Right cardiac atrium (tissue), 5 donors: Measurements from ENCODE around the gene ABO. TPM values are rescaled to one million over a fixed set of nuclear protein-coding genes. Genes with fewer than 3 reads are reported as not detected.
"Not testable (repeated sequence)": the region's sequence is repeated elsewhere in the genome, so short reads cannot be mapped to it uniquely, and the experiment has no call there.

Source experiments
- ATAC-seq, 2 donors: fragments of 200-7000 bp; cut with Tn5 transposase; one replicate each; pipeline versions ENCODE4 v1.8.0 to v1.9.1; 2020; ENCODE audit warnings: moderate library complexity in 2 of 2, mild to moderate bottlenecking in 1 of 2
- DNase-seq, 3 donors: peaks; one replicate each; pipeline ENCODE4 v3.0.0-alpha.2; 2020
- H3K27ac ChIP-seq: one replicate; pipeline ENCODE4 v1.5.1; 2013; ENCODE audit warnings: mild to moderate bottlenecking, low read length, control low read depth, moderate library complexity
- H3K27me3 ChIP-seq: one replicate; pipeline ENCODE4 v1.6.1; 2013; ENCODE audit not compliant: control insufficient read depth, insufficient read depth
- H3K4me1 ChIP-seq: one replicate; pipeline ENCODE4 v1.6.1; 2013; ENCODE audit warnings: low read length; ENCODE audit not compliant: control insufficient read depth, insufficient read depth
- H3K4me3 ChIP-seq: one replicate; pipeline ENCODE4 v1.5.1; 2013; ENCODE audit warnings: low read length, control low read depth
- H3K9me3 ChIP-seq: one replicate; pipeline ENCODE4 v1.6.1; 2013; ENCODE audit warnings: low read length; ENCODE audit not compliant: control insufficient read depth
- WGBS: extraction: QIAGEN DNeasy Blood & Tissue Kit; methylation state at CpG from one replicate; pipeline ENCODE4 v1.1.7; 2013; 5-methylcytosine and 5-hydroxymethylcytosine counted together
- intact Hi-C, 4 donors: fragments of 100-400 bp; cut with DNase I; formaldehyde crosslinking; loops; one replicate each; pipeline versions ENCODE4 v1.11.0 to v1.14.0; 2022 to 2023
- long read RNA-seq, 4 donors: library from polyadenylated mRNA; unstranded; transcript quantifications; one replicate each; pipeline ENCODE4 v2.0.0, GENCODE V29; 2020 to 2021
- polyA plus RNA-seq: library from polyadenylated mRNA; stranded (reverse); fragments of 200-250 nt; gene quantifications from one replicate; pipeline ENCODE4 v1.2.3, GENCODE V29; 2013
- total RNA-seq, 4 donors: library from RNA; stranded (reverse); fragmentation: NEBNext Ultra II Directional; extraction: Animal tissue kit (Norgen Biotek cat#: 25700); gene quantifications; one replicate each; pipeline ENCODE4 v1.2.1, GENCODE V29; 2021
- donor health status: healthy with polysubstance abuse.
- donor health status: DM: no; HTN: yes; CAD: no.
- donor health status: DM: no; HTN: no; CAD: no.
- donor health status: DM: no; HTN: yes; CAD: no; lungs with severe emphysema.
- donor health status: DM: yes; HTN: yes; CAD: no.

ABO gene
- total RNA-seq = 1 to 10 TPM in 3 of 4 donors, under 1 TPM in 1; 0.66 to 2.0 (median 1.6) TPM
- polyA plus RNA-seq = 1.0 TPM
- long read RNA-seq, donor 1 = 0 reads
- long read RNA-seq, donor 2, partial matches to known transcripts = 0 of 3 reads
- long read RNA-seq, donor 2, other reads (novel, unspliced or antisense) = 3 of 3 reads
- long read RNA-seq, donor 3, partial matches to known transcripts = 0 of 2 reads
- long read RNA-seq, donor 3, other reads (novel, unspliced or antisense) = 2 of 2 reads
- long read RNA-seq, donor 4 = 0 reads

DNA sequence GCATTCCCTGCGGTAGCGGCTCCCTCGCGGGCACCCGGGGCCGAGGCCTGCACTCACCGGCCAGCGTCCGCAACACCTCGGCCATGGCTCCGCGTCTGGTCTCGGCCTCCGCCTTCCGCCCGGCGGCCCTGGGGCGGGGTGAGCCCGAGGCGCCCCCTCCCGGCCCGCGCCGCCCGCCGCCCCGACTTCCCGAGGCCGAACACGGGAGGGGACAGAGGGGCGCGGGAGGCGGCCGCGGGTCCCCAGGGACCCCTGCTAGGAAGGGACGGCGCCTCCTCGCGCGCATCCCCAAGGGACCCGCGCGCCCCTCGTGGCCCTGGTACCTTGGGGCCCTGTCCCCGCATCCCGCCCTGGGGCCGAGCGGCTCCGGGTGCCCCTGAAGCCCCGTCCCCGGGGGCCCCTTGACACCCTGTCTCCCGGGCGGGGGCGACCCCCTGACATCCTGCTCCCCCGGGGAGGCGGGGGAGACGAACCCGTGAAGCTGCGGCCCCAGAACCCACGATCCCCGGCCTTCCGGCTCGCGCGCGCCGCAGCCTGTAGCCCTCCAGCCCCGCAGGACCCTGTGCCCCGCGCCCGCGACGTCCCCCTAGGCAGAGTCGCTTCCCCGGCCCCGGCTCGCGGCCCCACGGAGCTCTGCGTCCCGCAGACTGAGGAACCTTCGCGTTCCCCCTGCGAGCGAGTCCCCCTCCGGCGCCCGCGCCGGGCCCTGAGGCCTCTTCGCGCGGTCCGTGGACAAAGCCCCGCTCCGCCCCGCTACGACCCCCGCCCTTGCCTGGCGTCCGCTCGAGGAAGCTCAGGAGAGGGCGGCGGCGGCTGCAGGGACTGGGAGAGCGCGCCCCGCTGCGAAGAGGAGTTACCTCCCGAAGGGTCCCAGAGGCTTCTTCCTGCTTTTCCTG lies at the start of gene ABO:
TSS of gene ABO (minus strand) at position 97 of the 896 bp plus-strand sequence.
- Histone ChIP-seq H3K4me1 (no peaks in the 10 kb centered on the region), H3K27me3 (no peaks in the 10 kb centered on the region), H3K27ac (no peak within 1 kb of the TSS), H3K4me3 (peak within 1 kb of the TSS; percentile 46), H3K9me3 (no peaks in the 10 kb centered on the region)
- intact Hi-C loops = no loop called here
- peak; percentile 83 to 89 for ATAC-seq
- DNase-seq = peak; percentile 38 to 79 (median 71)
- WGBS = 1% methylated on average over 110 of the region's 110 CpGs

DNA sequence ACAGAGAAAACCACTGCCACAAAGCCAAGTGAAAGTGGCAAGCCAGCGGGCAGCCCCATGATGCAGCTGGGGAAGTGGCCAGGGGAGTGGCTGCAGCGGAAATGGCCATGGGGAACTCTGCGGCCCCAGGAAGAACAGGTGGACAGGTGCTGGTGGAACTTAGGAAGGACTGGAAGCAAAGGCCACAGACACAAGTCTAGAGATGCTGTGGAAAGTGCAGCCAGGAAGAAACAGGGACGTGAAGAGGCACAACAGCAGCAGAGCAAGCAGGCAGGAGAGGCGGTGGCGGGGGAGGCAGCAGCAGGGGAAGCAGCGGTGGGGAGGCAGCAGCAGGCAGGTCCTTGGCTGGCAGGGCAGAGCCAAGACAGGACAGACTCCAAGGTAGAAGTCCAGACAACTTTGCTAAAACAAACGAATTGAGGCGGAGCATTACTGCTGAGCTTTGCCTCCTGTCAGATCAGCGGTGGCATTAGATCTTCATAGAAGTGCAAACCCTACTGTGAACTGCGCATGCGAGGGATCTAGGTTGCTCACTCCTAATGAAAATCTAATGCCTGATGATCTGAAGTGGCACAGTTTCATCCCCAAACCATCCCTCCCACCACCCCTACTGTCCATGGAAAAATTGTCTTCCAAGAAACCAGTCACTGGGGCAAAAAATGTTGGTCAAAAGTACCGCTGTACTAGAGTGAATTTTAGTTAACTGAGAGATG lies 49.1 kb upstream of the ABO start:
- ATAC-seq (no peak), DNase-seq (no peak)
- no peak overlapping the region for H3K27ac ChIP-seq
- intact Hi-C loops = loop anchor here in 1 of 4 donors (10.0 kb wide), 1 partner anchor 139 kb away; no protein-coding TSS in a partner anchor
- H3K9me3 ChIP-seq = no peaks in the 10 kb centered on the region
- H3K4me3 ChIP-seq = no peak overlapping the region
- no peaks in the 10 kb centered on the region for H3K27me3 ChIP-seq
- 86% methylated on average over 13 of the region's 13 CpGs for WGBS
- H3K4me1 ChIP-seq = no peaks in the 10 kb centered on the region

DNA sequence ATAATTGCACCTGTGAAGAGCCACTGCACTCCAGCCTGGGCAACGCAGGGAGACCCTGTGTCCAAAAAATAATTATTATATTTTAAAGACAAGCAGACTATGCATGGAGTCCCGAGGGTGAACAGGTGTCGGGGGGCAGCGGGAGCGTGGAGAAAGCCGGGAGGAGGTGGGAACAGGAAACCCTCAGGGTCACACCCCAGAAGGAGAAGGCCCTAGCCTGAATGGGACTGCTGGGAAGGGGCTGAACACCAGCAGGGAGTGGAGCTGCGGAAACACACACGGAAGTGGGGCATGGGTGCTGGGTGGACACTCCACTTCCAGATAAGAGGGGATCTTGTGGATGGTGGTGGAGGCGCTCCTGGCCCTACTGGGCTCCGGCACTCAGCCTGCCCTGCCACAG lies 48.2 kb upstream of the ABO start:
- H3K4me3 ChIP-seq = no peak overlapping the region
- no peaks in the 10 kb centered on the region for H3K27me3 ChIP-seq
- no peak for ATAC-seq
- WGBS = 83% methylated on average over 10 of the region's 10 CpGs
- intact Hi-C loops = loop anchor here in 1 of 4 donors (10.0 kb wide), 1 partner anchor 138 kb away; no protein-coding TSS in a partner anchor
- no peaks in the 10 kb centered on the region for H3K9me3 ChIP-seq
- H3K4me1 ChIP-seq = no peaks in the 10 kb centered on the region
- DNase-seq = no peak
- H3K27ac ChIP-seq = no peak overlapping the region

DNA sequence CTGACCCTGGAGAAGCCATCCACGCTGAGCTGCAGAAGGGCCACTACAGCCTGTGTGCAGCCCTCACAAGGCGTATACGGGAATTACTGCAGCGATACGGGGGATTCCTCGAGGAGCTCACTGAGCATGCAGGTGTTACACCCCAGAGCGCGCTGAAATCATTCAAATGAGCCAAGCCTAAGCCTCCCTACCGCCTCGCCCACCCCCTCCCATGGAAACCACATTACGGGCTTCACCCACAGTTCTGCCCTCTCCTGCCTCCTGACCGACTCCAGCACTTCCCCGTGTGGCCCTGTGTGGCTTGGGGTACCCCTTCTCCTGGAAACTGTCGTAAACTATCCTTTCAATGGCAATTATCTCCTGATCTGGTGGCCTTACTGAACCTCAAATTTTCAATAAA lies 47.7 kb upstream of the ABO start:
- H3K4me3 ChIP-seq = no peak overlapping the region
- ATAC-seq (no peak), DNase-seq (no peak)
- intact Hi-C loops = loop anchor here in 1 of 4 donors (10.0 kb wide), 1 partner anchor 138 kb away; no protein-coding TSS in a partner anchor
- no peak overlapping the region for H3K27ac ChIP-seq
- no peaks in the 10 kb centered on the region for H3K4me1 ChIP-seq
- H3K9me3 ChIP-seq = no peaks in the 10 kb centered on the region
- H3K27me3 ChIP-seq = no peaks in the 10 kb centered on the region
- 84% methylated on average over 14 of the region's 14 CpGs for WGBS

DNA sequence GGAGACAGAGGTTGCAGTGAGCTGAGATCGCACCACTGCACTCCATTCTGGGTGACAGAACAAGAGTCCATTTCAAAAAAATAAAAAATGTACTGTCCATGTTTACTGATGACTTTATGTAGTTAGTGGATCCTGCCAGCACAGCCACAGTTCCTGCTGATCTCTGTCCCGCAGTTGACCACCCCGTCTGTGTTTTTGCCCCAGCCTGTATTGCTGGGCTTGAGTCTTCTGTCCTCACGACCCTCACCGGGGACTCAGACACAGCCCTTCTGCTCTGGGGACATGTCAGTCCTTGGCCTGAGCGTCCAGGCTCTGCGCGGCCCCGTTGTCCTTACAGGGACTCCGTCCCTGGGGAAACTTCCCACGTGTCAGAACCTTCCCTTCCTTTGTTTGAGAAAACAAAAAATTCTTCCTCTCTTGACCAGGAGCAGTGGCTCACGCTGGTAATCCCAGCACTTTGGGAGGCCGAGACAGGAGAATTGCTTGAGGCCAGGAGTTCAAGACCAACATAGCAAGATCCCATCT lies 46.5 kb upstream of the ABO start:
- 68% methylated on average over 13 of the region's 13 CpGs for WGBS
- Histone ChIP-seq H3K9me3 (no peaks in the 10 kb centered on the region), H3K27me3 (no peaks in the 10 kb centered on the region), H3K27ac (no peak overlapping the region), H3K4me3 (no peak overlapping the region), H3K4me1 (no peaks in the 10 kb centered on the region)
- DNase-seq (no peak), ATAC-seq (no peak)
- intact Hi-C loops = loop anchor here in 1 of 4 donors (10.0 kb wide), 1 partner anchor 137 kb away; no protein-coding TSS in a partner anchor

DNA sequence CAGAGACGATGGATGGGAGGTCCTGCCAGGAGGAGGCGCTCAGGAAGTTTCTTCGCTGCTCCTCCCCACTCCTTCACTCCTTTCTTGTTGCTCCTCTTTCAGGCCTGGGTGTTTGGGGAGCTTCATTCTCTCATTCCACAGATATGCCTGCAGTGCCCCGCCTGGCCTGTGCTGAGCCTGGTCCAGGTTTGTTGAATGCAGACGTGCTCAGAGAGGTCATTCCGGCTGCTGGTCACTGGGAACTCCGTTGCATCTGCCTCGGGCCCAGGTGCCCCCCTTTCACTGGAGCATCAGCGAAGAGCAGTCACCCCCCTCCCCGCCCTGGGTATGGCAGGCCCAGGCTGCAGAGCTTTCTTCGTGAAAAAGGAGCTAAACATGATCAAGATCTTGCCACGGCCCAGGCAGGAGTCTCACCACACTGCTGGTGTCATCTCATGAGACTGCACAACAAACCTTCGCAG lies 45.5 kb upstream of the ABO start:
- H3K4me3 ChIP-seq = no peak overlapping the region
- no peak for DNase-seq
- WGBS = 76% methylated on average over 13 of the region's 13 CpGs
- intact Hi-C loops = loop anchor here in 1 of 4 donors (10.0 kb wide), 1 partner anchor 136 kb away; no protein-coding TSS in a partner anchor
- no peaks in the 10 kb centered on the region for H3K9me3 ChIP-seq
- H3K27me3 ChIP-seq = no peaks in the 10 kb centered on the region
- no peak for ATAC-seq
- no peaks in the 10 kb centered on the region for H3K4me1 ChIP-seq
- H3K27ac ChIP-seq = no peak overlapping the region

DNA sequence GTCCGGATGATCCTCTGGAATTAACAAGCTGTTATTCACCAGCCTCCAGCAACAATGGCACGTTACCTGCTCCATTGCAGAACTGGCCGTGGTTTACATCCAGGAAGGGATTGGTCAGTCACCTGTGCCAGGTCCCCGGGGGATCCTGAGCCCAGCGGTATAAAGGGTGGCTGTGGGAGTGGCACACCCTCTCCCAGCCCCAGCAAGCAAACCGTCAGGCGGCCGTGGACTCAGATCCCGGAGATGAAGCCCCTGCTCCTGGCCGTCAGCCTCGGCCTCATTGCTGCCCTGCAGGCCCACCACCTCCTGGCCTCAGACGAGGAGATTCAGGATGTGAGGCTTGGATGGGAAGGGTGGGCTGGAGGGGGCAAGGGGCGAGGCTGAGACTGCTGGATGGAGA lies 42.5 kb upstream of the ABO start:
- DNase-seq, intact Hi-C loops, H3K9me3 ChIP-seq, ATAC-seq, H3K4me3 ChIP-seq, H3K4me1 ChIP-seq, H3K27me3 ChIP-seq, H3K27ac ChIP-seq: not testable (repeated sequence)
- 78% methylated on average over 13 of the region's 13 CpGs for WGBS

DNA sequence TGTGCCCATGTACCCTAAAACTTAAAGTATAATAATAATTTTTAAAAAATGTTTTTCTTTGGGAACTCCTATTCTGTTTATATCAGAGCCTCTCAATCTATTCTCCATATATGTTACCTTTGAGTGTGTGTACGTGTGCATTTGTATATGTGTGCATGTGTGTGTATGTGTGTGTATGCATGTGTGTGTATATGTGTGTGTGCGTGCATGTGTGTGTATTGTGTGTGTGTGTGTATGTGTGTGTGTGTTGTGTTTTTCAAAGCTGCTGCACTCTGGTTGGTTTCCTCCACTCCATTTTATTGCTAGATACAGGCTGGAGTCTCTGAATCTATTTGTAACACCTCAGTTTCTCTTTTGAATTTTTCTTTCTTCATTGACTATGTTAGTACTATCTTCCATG lies 41.0 kb upstream of the ABO start:
- DNase-seq = no peak
- Histone ChIP-seq H3K4me3 (no peak overlapping the region), H3K27ac (no peak overlapping the region), H3K27me3 (no peaks in the 10 kb centered on the region), H3K4me1 (no peaks in the 10 kb centered on the region), H3K9me3 (no peaks in the 10 kb centered on the region)
- intact Hi-C loops = no loop called here
- no peak for ATAC-seq
- 75% methylated on average over 2 of the region's 2 CpGs for WGBS

DNA sequence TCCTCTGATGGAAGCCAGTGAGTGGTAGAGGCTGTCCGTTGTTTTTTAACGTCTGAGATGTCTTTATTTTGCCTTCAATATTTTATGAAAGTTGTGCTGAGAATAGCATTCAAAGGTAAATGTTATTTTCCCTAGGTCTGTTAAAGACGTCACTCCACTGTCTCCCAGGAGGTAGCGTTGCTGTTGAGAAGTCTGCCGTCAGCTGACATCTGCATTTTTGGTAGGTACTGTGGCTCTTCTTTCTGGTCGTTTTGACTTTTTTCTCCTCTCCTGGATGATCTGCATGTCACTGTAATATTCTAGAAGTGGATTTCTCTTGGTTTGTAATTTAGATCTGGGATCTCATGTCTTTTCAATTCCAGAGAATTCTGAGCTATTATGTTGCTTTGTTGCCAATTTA lies 34.6 kb upstream of the ABO start:
- Histone ChIP-seq H3K9me3 (no peaks in the 10 kb centered on the region), H3K27me3 (no peaks in the 10 kb centered on the region), H3K27ac (no peak overlapping the region), H3K4me1 (no peaks in the 10 kb centered on the region), H3K4me3 (no peak overlapping the region)
- ATAC-seq = no peak
- DNase-seq = no peak
- 81% methylated on average over 6 of the region's 6 CpGs for WGBS
- intact Hi-C loops = no loop called here

DNA sequence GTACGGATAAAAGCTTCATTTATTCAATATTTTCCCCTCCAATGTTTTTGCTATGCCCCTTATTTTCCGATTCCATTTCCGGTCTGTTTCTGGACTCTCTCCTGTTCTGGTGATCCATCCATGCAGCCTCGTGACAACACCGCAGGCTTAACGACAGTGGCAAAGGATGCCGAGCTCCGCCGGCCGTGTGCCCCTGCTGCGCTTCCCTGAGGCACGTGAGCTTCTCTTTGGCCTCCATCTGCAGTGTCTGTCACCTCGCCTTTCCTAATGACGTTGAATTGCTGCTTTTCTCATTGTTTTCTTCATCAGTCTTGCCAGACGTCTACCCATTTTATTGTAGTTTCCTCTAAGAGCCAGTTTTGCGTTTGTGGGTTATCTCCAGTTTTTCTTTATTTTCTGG lies 32.3 kb upstream of the ABO start:
- ATAC-seq = no peak
- DNase-seq = no peak
- H3K4me3 ChIP-seq = no peak overlapping the region
- H3K9me3 ChIP-seq = no peaks in the 10 kb centered on the region
- 73% methylated on average over 16 of the region's 16 CpGs for WGBS
- no peaks in the 10 kb centered on the region for H3K4me1 ChIP-seq
- H3K27ac ChIP-seq = no peak overlapping the region
- intact Hi-C loops = no loop called here
- H3K27me3 ChIP-seq = no peaks in the 10 kb centered on the region
